Heart left ventricle (tissue), 16 donors: Measurements from ENCODE around the gene HSPB7. TPM values are rescaled to one million over a fixed set of nuclear protein-coding genes. Genes with fewer than 3 reads are reported as not detected.
"Not testable (repeated sequence)": the region's sequence is repeated elsewhere in the genome, so short reads cannot be mapped to it uniquely, and the experiment has no call there.

Experiments
- ATAC-seq, 4 donors: fragments of 200-7000 bp; cut with Tn5 transposase; one replicate each; pipeline ENCODE4 v1.9.1; 2020 to 2022; ENCODE audit warnings: moderate library complexity in 4 of 4, mild to moderate bottlenecking in 3 of 4, moderate number of reproducible peaks in 1 of 4
- DNase-seq, 5 donors: peaks; one replicate each; pipeline ENCODE4 v3.0.0-alpha.2; 2020
- H3K27ac ChIP-seq, 12 donors: fragments of 200-600 bp; sonication (generic) in 4 of 12; one replicate each; pipeline versions ENCODE4 v1.5.0 to v1.8.0; 2016 to 2022; ENCODE audit warnings: mild to moderate bottlenecking in 2 of 12
- H3K27me3 ChIP-seq, 9 donors: fragments of 200-600 bp; sonication (generic) in 2 of 9; one replicate each; pipeline versions ENCODE4 v1.5.1 to v1.8.0; 2016 to 2022; ENCODE audit warnings: mild to moderate bottlenecking in 3 of 9
- H3K36me3 ChIP-seq, 9 donors: fragments of 200-600 bp; sonication (generic) in 2 of 9; one replicate each; pipeline versions ENCODE4 v1.5.0 to v1.8.0; 2018 to 2022; ENCODE audit warnings: mild to moderate bottlenecking in 2 of 9
- H3K4me1 ChIP-seq, 12 donors: fragments of 200-600 bp; sonication (generic) in 4 of 12; one replicate each; pipeline versions ENCODE4 v1.5.0 to v1.8.0; 2016 to 2022; ENCODE audit warnings: mild to moderate bottlenecking in 3 of 12
- H3K4me3 ChIP-seq, 12 donors: fragments of 200-600 bp; sonication (generic) in 4 of 12; one replicate each; pipeline versions ENCODE4 v1.5.0 to v1.8.0; 2017 to 2022; ENCODE audit warnings: mild to moderate bottlenecking in 9 of 12, moderate library complexity in 4 of 12
- H3K9me3 ChIP-seq, 12 donors: fragments of 200-600 bp; sonication (generic) in 4 of 12; one replicate each; pipeline versions ENCODE4 v1.5.0 to v1.8.0; 2016 to 2022; ENCODE audit warnings: mild to moderate bottlenecking in 1 of 12
- POLR2A ChIP-seq, 2 donors: fragments of 450-650 bp; IDR thresholded peaks; one replicate each; pipeline ENCODE4 v1.6.1; 2017; ENCODE audit warnings: antibody characterized with exemption in 2 of 2, mild to moderate bottlenecking in 2 of 2, moderate library complexity in 2 of 2
- WGBS, 4 donors: extraction: QIAGEN DNeasy Blood & Tissue Kit in 2 of 4; methylation state at CpG; one replicate each; pipeline versions ENCODE4 v1.1.5 to v1.1.7; 2013 to 2018; 5-methylcytosine and 5-hydroxymethylcytosine counted together
- intact Hi-C, 10 donors: fragments of 100-400 bp; cut with DNase I; formaldehyde crosslinking; loops; one replicate each; pipeline versions ENCODE4 v1.11.1 to v1.14.2; 2022
- polyA plus RNA-seq, 2 donors: library from polyadenylated mRNA; stranded (reverse); fragments of 200-250 nt; gene quantifications; one replicate each; pipeline ENCODE4 v1.2.3, GENCODE V29; 2013
- total RNA-seq, 9 donors: library from RNA; depleted of rRNA in 2 of 9; stranded (reverse); fragments of >200 nt in 2 of 9; fragmentation: NEBNext Ultra II Directional in 3 of 9; extraction: Animal tissue kit (Norgen Biotek cat#: 25700) in 3 of 9; gene quantifications; one replicate each; pipeline versions ENCODE4 v1.1.0 to v1.2.4, GENCODE V29; 2016 to 2023
- TF ChIP-seq, protein P1 (sequence below), 12 donors: fragments of 200-600 bp; sonication (generic) in 4 of 12; IDR thresholded peaks; one replicate each; pipeline versions ENCODE4 v1.5.0 to v1.8.0; 2018 to 2022; ENCODE audit warnings: antibody characterized with exemption in 12 of 12, mild to moderate bottlenecking in 5 of 12
- donor health status: ischemic (EF 13 %, LVEDD 7.1; RV severe dilation, severe dysfunction).
- donor health status: healthy with polysubstance abuse.
- donor health status: DM: no; HTN: yes; CAD: no.
- donor health status: DM: no; HTN: no; CAD: no.
- donor health status: ischemic (EF 25% LVEDD 6.9; RV normal size, moderate dysfunction).
- donor health status: ischemic (EF 25% LVEDD 5.7; RV mildly dilated, moderate dysfunction).
- donor health status: healthy.
- donor health status: DM: yes; HTN: yes; CAD: no.
- donor health status: ischemic (EF 35%, LVEDD 5.7; RV mildly dilated, moderate dysfunction).
- donor health status: nonischemic (EF 11% LVEDD 7.7; RV severe dilation, severe dysfunction).
- donor health status: DM: yes; HTN: yes; CAD: no.
- donor health status: PGD.
- donor health status: ischemic (EF 29% LVEDD 5.4; RV normal size, mild dysfunction).
- donor health status: nonischemic (EF 23%, LVEDD 6.1; RV moderate dilation, normal function).

The HSPB7 gene
- total and polyA plus RNA-seq, 11 donors: 2,598 to 10,910 (median 4,961) TPM

DNA sequence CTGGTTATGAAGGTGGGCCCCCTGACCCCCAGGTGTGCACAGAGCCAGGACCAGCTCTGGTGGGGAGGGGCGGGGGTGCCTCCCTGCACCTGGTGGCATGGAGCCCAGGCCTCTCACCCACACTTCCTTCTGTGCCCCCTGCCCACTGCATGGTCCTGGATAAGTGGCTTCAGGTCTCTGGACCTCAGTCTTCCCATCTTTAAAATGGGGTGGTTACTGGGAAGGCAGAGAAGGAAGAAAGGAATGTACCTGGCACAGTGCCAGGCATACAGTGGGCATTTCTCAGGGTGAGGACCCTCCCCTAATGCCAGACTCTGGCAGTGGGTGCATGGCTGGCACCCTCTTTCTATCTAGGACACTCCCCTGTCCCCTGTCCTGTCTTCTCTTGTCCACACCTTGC is 11.4 kb upstream of the HSPB7 start:
- TF ChIP-seq, protein P1, sequence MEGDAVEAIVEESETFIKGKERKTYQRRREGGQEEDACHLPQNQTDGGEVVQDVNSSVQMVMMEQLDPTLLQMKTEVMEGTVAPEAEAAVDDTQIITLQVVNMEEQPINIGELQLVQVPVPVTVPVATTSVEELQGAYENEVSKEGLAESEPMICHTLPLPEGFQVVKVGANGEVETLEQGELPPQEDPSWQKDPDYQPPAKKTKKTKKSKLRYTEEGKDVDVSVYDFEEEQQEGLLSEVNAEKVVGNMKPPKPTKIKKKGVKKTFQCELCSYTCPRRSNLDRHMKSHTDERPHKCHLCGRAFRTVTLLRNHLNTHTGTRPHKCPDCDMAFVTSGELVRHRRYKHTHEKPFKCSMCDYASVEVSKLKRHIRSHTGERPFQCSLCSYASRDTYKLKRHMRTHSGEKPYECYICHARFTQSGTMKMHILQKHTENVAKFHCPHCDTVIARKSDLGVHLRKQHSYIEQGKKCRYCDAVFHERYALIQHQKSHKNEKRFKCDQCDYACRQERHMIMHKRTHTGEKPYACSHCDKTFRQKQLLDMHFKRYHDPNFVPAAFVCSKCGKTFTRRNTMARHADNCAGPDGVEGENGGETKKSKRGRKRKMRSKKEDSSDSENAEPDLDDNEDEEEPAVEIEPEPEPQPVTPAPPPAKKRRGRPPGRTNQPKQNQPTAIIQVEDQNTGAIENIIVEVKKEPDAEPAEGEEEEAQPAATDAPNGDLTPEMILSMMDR (IDR thresholded peaks at IDR 0.05): no peak
- TF ChIP-seq POLR2A (IDR thresholded peaks at IDR 0.05): no peak
- Histone ChIP-seq H3K27me3 (peaks cover 0 to 10% (median 0%) of the 10 kb centered on the region in 9 donors), H3K4me1 (peaks cover 0 to 19% (median 10%) of the 10 kb centered on the region in 12 donors), H3K9me3 (no peaks in the 10 kb centered on the region), H3K4me3 (no peak overlapping the region), H3K27ac (no peak overlapping the region), H3K36me3 (no peaks in the 10 kb centered on the region)
- WGBS, 4 donors: 89 to 100% (median 96%) methylated on average over 1 of the region's 1 CpG
- intact Hi-C loops: no loop called here
- ATAC-seq: no peak
- DNase-seq: no peak

DNA sequence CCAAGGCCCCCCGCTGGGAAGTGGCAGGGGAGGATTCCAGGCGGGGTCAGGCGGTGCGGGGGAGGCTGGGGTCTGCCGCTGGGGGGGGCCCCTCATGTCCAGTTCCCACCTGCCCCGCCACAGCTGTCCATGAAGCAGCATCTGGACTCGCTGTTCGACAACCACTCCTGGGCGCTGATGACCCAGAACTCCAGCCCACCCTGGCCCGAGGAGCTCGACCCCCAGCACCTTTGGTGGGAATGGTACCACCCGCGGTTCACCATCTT is 11.1 kb upstream of the HSPB7 start:
- 70 to 84% (median 73%) methylated on average over 6 to 13 of the region's 13 CpGs for WGBS, 4 donors
- H3K4me3 ChIP-seq, H3K27me3 ChIP-seq, intact Hi-C loops, H3K36me3 ChIP-seq, ATAC-seq, H3K9me3 ChIP-seq, DNase-seq, H3K27ac ChIP-seq: not testable (repeated sequence)
- H3K4me1 ChIP-seq: peaks cover 0 to 19% (median 10%) of the 10 kb centered on the region in 12 donors

DNA sequence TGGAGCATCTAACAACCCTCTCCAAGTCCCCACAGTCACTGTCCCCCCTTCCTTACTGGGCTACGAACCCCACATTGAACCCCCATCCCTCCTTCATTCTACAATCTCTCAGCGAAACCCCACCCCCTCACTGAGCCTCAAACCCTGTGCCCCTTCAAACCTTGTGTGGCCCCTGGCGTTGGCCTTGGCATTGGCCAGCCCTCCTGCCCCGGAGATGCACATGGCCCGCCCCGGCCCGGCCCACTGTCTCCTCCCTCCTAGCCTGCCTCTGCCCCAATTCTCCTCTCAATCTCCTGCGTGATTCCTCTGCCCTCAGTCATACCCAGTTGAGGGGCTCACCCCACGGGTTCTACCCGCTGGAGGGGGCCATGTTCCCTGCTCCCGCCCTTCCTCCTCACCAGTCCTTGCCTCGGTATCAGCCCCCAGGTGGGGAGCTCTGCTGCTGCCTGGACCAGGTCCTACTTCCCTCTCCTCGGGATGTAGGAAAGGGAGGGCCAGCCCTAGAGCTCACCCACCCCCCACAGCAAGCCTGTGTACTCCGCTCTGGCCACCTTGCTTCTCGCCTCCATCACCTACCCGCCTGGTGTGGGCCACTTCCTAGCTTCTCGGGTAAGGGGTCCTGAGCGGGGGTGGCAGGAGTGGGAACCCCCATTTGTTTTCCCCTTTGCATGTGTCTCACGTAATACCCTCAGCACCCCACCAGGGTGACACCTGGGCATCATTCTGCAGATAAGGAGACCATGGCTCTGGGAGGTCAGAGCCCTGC is 10.6 kb upstream of the HSPB7 start:
- intact Hi-C loops: no loop called here
- WGBS, 4 donors: 61 to 75% (median 69%) methylated on average over 19 of the region's 19 CpGs

DNA sequence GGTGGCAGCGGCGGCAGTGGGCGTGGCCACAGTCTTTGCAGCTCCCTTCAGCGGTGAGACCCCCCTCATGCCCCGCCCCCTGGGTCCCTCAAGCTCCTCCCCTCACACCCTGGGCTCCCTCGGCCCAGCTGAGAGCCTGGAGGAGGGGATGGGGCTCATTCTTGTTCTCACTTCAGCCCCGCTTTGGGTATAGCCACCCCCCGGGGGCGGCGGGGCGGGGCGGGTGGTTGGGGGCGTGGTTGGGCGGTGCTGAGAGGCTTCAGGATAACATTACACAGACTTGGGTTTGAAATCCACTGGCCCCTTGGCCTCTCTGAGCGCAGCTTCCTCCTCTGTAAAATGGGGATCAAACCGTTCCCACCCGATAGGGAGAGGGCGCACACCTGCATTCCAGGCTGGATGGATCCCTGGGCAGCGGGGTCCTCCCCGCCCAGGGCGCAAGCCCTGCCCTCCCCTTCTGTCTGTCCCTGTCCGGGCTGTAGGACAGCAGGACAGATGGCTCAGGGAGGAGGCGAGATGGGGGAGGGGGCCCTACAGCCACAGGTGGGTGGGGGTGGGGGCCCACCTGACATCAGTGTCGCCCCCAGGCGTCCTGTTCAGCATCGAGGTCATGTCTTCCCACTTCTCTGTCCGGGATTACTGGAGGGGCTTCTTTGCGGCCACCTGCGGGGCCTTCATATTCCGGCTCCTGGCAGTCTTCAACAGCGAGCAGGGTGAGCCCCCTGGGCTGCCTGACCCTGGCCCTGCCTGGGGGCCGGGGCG is 9.1 kb upstream of the HSPB7 start:
- H3K4me1 ChIP-seq: peaks cover 0 to 11% (median 8%) of the 10 kb centered on the region in 12 donors
- no peaks in the 10 kb centered on the region for H3K9me3 ChIP-seq
- peak overlapping the region in 7 of 12 donors; percentile 13 to 35 (median 23) for H3K4me3 ChIP-seq
- intact Hi-C loops: no loop called here
- H3K36me3 ChIP-seq: no peaks in the 10 kb centered on the region
- TF ChIP-seq, protein P1 (IDR thresholded peaks at IDR 0.05): no peak
- TF ChIP-seq POLR2A (IDR thresholded peaks at IDR 0.05): no peak
- H3K27me3 ChIP-seq: peaks cover 0 to 10% (median 0%) of the 10 kb centered on the region in 9 donors
- H3K27ac ChIP-seq: no peak overlapping the region
- ATAC-seq (peak in 2 of 4 donors; percentile 6 to 30), DNase-seq (no peak)
- 18 to 30% (median 22%) methylated on average over 20 to 33 of the region's 33 CpGs for WGBS, 4 donors

More for the DNA sequence above, 10.6 kb upstream of the HSPB7 start:
- ATAC-seq (no peak), DNase-seq (no peak)
- no peak for TF ChIP-seq POLR2A (IDR thresholded peaks at IDR 0.05)
- TF ChIP-seq, protein P1 (IDR thresholded peaks at IDR 0.05): no peak
- Histone ChIP-seq H3K4me1 (peaks cover 0 to 19% (median 10%) of the 10 kb centered on the region in 12 donors), H3K4me3 (no peak overlapping the region), H3K27ac (no peak overlapping the region), H3K9me3 (no peaks in the 10 kb centered on the region), H3K36me3 (no peaks in the 10 kb centered on the region), H3K27me3 (peaks cover 0 to 10% (median 0%) of the 10 kb centered on the region in 9 donors)

DNA sequence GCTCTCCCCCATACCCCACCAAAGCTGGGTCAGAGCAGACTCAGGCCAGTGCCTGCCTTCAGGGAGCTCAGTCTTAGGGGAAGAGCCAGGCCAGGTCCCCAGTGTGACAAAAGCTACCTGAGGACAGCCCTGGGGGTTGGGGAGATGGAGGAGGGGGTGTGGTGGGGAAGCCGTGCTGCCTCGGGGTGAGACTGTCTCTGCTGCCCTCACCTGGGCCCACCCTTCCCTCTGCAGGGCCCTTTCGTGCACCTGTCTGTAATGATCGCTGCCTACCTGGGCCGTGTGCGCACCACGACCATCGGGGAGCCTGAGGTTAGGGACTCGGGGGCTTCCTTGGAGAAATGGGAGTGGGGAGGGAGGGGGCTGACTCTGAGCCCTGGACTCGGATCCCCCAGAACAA is 8.5 kb upstream of the HSPB7 start:
- DNase-seq, intact Hi-C loops, H3K27me3 ChIP-seq, H3K36me3 ChIP-seq, H3K27ac ChIP-seq, ATAC-seq, H3K9me3 ChIP-seq, H3K4me3 ChIP-seq: not testable (repeated sequence)
- 41 to 80% (median 49%) methylated on average over 3 to 9 of the region's 10 CpGs for WGBS, 4 donors
- peaks cover 0 to 17% (median 8%) of the 10 kb centered on the region in 12 donors for H3K4me1 ChIP-seq
